Fibroblast of peridontal ligament (primary cell): ENCODE data around the gene MSMP.

Source experiments
- DNase-seq: peaks from one replicate; pipeline ENCODE4 v3.0.0-alpha.2; 2010; ENCODE audit errors: extremely low read depth

The MSMP gene

GRCh38 chr9:35743880-35744518 lies 10.1 kb downstream of the MSMP start:
- DNase-seq, result no peak

GRCh38 chr9:35743452-35743851 lies 10.6 kb downstream of the MSMP start:
- DNase-seq, result no peak

DNA sequence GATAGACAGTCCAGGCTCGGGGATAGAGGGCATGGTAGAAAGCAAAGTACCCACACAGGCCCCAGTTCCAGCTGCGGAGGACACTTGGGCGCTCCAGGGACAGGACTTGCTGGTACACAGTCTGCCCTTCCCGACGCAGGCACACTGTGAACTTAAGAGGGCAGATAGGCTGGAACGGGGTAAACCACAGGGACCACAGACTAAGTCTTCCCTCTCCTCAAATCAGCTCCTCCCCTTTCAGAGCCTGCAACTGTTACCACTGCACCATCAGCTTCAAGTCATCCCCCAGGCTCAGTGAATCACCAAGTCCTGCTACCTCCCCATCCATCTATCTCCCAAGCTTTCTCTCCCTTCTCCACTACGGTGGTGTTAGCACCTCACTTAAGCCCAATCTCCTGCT lies 12.3 kb downstream of the MSMP start:
- DNase-seq, result no peak

DNA sequence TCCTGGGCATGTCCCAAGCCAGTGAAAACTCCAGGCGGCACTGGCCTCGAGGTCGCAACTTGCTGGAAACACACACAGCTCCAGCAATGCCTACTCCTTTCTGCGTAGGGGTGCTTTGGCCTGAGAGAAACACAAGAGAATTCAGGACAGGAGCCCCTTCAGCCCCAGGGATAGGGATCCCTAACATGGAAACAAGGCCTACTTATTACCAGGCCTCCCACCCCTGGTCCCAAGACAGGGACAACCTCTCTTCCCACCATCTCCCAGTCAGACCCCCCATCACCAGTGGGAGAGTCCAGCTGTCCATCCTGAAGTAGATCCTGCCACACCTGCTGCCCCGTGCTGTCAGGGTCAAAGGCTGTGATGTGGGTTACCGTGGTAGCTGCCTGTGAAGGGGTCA lies 13.8 kb downstream of the MSMP start:
- DNase-seq, result no peak

DNA sequence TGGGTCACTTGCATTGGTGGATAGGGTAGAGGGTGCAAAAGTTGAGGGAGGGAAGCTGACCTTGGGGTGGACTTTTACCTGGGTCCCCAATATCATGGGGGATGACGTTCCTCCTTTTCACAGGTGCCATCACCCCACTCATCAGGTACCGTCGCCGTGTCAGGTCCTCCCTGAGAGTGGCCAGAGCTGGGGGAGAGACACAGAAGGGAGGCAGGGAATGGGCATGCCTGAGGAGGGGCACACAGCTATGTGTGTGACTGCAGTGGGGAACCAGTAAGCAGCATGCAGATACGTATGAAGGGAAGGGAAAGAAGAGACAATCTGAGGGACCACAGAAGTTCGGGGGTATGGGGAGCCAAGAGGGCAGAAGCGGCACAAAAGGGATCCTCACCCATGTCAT lies 15.2 kb downstream of the MSMP start:
- DNase-seq, result no peak

GRCh38 chr9:35738186-35738585 lies 15.9 kb downstream of the MSMP start:
- no peak for DNase-seq

- DNase-seq, result no peak
Measured at GRCh38 chr9:35737143-35737542, 16.9 kb downstream of the MSMP start.

DNA sequence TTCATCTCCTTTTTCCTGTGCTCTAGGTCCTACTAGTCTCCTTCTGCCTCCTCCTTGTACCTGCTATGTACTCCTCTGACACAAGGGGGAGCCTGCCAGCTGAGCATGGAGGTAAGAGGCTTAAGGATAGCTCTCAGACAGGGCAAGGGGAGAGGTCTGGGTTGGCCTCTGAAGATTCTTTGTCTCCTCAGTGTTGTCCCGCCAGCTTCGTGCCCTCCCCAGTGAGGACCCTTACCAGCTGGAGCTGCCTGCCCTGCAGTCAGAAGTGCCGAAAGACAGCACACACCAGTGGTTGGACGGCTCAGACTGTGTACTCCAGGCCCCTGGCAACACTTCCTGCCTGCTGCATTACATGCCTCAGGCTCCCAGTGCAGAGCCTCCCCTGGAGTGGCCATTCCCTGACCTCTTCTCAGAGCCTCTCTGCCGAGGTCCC lies 17.9 kb downstream of the MSMP start:
- DNase-seq, result peak; percentile 74

- no peak for DNase-seq
Measured at GRCh38 chr9:35734096-35734495, 20.0 kb downstream of the MSMP start.

DNA sequence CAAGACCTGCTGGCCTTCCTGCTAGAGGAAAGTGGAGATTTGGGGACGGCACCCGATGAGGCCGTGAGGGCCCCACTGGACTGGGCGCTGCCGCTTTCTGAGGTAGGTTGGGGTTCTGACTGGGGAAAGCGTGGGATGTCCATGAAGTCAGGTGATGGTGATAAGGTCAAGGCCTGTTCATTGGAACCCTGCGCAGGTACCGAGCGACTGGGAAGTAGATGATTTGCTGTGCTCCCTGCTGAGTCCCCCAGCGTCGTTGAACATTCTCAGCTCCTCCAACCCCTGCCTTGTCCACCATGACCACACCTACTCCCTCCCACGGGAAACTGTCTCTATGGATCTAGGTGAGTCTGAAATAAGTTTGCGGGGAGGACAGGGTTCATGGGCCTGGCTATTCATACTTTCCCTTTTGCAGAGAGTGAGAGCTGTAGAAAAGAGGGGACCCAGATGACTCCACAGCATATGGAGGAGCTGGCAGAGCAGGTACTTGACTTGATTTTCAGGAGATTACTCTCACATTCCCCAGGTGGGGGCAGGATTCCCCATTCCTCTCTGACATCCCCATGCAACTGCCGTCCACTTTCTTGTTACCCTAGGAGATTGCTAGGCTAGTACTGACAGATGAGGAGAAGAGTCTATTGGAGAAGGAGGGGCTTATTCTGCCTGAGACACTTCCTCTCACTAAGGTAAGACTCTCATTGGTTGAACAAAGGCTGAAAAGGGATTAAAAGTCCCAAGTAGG lies 21.1 kb downstream of the MSMP start:
- peak; percentile 54 for DNase-seq

GRCh38 chr9:35732185-35732799 lies 21.8 kb downstream of the MSMP start, which contains the start of the genes CREB3 and TLN1:
TSS of gene CREB3 (plus strand) at chr9:35732666. CDS start at chr9:35732773, 107 bp downstream.
TSS of gene TLN1 (minus strand) at chr9:35732195. CDS start at chr9:35725694, 6,501 bp downstream.
- peak; percentile 99 for DNase-seq

DNA sequence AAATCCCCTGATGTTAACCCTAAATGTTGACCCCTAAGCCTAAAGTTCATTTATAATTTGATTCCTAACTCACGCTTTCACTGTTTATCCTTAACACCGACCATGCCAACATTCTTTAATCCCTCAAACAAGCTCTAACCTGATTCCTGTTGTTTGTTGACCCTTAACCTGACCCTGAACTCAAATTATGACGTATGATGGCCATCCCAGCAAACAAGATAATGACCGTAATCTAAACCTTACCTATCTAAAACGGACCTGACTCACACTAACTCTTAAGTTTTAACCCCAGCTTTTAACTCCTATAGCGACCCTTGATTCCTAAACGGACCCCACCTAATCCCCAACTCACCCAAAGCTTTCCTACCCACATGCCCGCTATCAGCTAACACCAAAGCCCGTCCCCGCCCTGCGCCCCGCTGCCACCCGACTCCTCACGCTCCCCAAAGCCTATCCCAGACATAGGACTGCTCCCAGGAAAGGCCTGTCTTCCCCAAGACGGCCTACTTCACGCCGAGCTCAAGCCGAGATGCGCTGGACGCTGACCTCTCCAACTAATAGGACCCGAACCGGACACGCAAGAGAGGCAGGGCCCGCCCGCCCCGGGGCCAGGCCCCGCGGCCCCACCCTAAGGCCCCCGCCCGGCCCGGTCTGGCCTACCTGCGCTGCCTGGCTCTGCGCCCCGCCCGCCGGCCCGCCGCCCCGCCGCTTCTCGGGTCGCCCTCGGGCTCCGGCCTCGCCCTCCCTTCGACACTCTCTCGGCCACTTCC lies 22.5 kb downstream of the MSMP start:
- peak; percentile 43 for DNase-seq

DNA sequence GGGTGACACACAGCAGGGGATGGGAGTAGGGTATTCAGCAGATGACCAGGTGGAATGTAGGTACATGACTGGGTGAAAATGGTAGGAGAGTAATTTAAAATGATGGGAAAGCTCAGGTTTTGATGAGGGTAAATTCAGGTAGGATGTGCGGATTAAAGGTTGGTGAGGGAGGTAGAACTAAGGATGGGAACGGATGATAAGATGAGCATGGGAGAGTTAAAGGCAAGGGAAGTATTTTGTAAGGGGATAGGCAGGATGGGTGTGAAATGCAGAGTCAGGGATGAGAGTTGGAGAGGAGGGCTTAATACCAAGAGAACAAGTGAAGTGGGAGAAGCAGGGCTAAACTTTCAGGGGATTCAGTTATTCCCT lies 23.6 kb downstream of the MSMP start:
- peak; percentile 10 for DNase-seq

DNA sequence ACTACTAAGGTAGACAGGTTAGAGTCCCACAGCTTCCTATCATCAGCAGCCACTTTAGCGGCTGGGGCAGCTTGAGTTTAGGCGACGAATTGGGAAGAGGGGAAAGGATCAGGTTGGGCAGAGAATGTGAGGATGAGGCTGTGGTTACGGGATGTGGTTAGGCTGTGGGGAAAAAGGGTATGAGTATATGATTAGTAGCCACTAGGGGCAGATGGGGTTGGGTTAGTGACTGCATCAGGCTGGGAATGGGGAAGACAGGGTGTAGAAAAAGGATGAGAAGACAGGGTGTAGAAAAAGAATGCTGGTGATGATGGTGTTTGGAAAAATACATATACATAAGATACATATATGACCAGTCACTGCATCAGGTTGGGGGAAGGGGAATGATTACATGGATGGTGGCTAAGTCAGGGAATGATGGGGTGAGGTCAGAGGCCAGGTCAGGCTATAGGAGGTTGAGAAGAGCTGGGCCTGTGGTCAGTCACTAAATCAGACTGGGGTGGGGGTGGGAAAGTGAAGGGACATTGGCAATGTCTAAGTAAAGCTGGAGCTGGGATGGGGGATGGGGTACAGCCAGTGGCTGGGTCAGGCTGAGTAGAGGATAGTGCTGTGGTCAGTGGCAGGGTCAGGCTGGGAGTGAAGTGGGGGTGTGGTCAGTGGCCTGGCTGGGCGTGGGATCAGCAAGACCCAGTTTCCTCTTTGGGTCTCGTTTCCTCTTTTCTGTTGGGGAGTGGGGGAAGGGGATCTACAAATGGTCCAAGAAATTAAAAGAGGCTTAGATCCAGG lies 24.2 kb downstream of the MSMP start:
- DNase-seq, result peak; percentile 86

DNA sequence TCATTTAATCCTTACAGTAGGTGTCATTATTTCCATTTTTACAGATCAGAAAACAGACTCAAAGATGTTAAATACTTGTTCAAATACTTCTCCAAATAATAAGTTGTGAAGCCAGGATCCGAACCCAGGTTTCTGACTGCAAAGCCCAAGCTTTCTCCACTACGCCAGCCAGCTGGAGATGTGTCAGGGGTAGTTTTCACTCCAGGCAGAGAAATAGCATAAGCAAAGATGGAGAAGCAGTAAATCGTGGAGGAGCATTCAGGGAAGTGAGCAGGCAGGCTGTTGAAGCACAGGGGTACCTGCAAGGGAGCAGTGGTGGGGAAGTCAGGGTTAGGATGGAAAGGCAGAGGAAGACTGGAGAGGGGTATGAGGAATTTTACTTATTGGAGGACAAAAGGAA lies 25.0 kb downstream of the MSMP start:
- peak; percentile 31 for DNase-seq

DNA sequence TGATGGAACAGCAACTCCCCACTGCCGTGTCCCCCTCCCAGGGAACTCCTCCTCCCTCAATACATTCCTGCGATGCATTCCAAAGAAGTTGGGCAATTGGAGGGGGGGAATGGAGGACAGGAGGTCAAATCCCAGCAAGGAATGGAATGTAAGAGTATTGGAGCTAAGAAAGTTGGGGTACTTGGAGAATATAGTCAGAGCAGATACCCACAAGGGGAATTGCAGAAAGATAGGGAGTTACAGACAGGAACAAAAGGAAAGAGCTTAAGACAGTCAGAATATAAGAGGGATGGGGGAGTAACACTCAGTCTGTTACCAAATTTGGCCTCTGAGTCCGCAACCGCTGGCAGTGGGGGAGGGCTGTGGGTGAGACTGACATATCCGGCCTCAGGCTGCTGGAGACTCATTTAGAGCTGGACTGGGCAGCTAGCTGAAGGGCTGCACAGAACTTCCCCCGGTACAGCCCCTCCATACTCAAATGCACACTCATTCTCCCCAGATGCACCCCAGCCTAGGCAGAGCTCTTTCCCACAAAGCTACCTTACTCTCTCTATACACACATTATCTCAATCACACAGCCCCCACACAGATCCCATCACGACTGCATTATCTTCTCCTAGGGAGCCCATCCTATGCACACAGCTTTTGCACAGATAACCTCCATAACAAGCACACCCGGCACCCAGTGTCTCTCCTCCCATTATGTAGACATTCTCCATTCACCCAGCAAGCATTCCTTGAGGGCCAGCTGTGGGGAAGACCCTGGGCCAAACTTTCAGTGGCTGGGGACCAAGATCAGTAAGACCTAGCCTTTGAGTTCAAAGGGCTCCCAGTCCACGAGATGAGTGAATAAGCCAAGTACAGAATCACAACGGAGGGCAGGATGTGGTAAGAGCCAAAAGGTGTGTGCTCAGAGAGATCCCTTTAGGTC lies 25.8 kb downstream of the MSMP start:
- DNase-seq, result peak; percentile 91

DNA sequence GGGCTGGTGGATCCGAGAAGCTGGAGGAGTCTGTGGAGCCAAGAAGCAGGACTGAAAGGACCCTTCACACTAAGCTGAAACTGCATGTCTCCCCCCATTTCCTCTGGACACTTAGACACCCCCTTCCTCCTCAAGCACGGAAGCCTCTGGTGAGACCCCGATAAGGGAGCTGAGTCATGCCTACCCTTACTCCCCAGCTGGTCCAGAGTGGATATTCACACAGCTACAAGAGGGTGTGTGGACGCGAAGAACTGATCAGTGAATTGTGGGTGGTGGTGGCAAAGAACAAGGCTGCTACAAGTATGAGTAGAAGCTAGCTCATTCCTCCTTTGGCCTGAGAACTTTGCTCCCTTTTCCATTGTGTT lies 26.4 kb downstream of the MSMP start:
- peak; percentile 7 for DNase-seq

DNA sequence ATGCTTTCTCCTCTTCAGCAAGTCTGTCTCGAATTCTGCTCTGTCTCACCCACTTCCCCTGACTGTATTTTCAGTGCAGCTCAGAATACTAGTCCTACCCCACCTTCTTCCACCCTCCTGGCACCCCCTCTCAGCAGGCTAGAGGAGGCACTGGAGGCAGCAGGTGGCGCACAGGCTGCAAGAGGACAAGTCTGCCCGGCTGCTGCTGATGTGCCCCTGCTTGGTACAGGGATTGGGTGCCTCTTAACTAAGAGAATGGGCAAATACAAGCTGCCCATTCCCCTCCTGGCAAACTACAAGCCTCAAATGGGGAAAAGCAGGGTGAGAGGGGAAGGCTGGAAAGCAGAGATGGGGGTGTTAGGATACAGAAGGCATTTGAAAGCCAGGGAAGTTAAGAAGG lies 27.1 kb downstream of the MSMP start:
- peak; percentile 60 for DNase-seq

GRCh38 chr9:35725362-35725761 lies 28.7 kb downstream of the MSMP start:
- DNase-seq, result no peak

- DNase-seq, result no peak
Measured at GRCh38 chr9:35723908-35724307, 30.2 kb downstream of the MSMP start.
